ENCODE data around the gene RAF1. TPM values are rescaled to one million over a fixed set of nuclear protein-coding genes. Genes with fewer than 3 reads are reported as not detected.
"Not testable (repeated sequence)": the region's sequence is repeated elsewhere in the genome, so short reads cannot be mapped to it uniquely, and the experiment has no call there.

The RAF1 gene
- total RNA-seq, 1 donor from 2014 or later = 90.3 TPM

GRCh38 chr3:12628813-12629212, 35.1 kb downstream of the RAF1 start:
- Mint-ChIP-seq H3K9me3 (ENCODE audit: unreplicated experiment) (no peaks in the 10 kb centered on the region), H3K4me1 (ENCODE audit: unreplicated experiment) (peaks cover 36% of the 10 kb centered on the region), H3K4me3 (ENCODE audit: unreplicated experiment) (no peak overlapping the region), H3K36me3 (ENCODE audit: unreplicated experiment) (no peaks in the 10 kb centered on the region), H3K27ac (ENCODE audit: unreplicated experiment) (no peak overlapping the region), H3K27me3 (ENCODE audit: unreplicated experiment) (no peaks in the 10 kb centered on the region)
- no peak for TF ChIP-seq CTCF (IDR thresholded peaks at IDR 0.05)
- DNase-seq (ENCODE audit: extremely low spot score, unreplicated experiment) = no peak

- H3K36me3 Mint-ChIP-seq (ENCODE audit: unreplicated experiment) = no peaks in the 10 kb centered on the region
- no peak overlapping the region for H3K27ac Mint-ChIP-seq (ENCODE audit: unreplicated experiment)
- no peak overlapping the region for H3K4me3 Mint-ChIP-seq (ENCODE audit: unreplicated experiment)
- H3K4me1 Mint-ChIP-seq (ENCODE audit: unreplicated experiment) = peaks cover 35% of the 10 kb centered on the region
- H3K9me3 Mint-ChIP-seq (ENCODE audit: unreplicated experiment) = no peaks in the 10 kb centered on the region
- no peak for DNase-seq (ENCODE audit: extremely low spot score, unreplicated experiment)
- no peak for TF ChIP-seq CTCF (IDR thresholded peaks at IDR 0.05)
- no peaks in the 10 kb centered on the region for H3K27me3 Mint-ChIP-seq (ENCODE audit: unreplicated experiment)
Measured at GRCh38 chr3:12627370-12627769, 36.5 kb downstream of the RAF1 start.

- not testable (repeated sequence) for DNase-seq (ENCODE audit: extremely low spot score, unreplicated experiment); H3K4me3 Mint-ChIP-seq (ENCODE audit: unreplicated experiment); H3K9me3 Mint-ChIP-seq (ENCODE audit: unreplicated experiment); H3K36me3 Mint-ChIP-seq (ENCODE audit: unreplicated experiment); H3K27me3 Mint-ChIP-seq (ENCODE audit: unreplicated experiment)
- Mint-ChIP-seq H3K4me1 (ENCODE audit: unreplicated experiment) (peaks cover 48% of the 10 kb centered on the region), H3K27ac (ENCODE audit: unreplicated experiment) (peak overlapping the region; percentile 68)
Measured at GRCh38 chr3:12624964-12625363, 39.0 kb downstream of the RAF1 start.

- Mint-ChIP-seq H3K4me3 (ENCODE audit: unreplicated experiment) (no peak overlapping the region), H3K27me3 (ENCODE audit: unreplicated experiment) (no peaks in the 10 kb centered on the region), H3K9me3 (ENCODE audit: unreplicated experiment) (no peaks in the 10 kb centered on the region), H3K36me3 (ENCODE audit: unreplicated experiment) (no peaks in the 10 kb centered on the region), H3K4me1 (ENCODE audit: unreplicated experiment) (peaks cover 40% of the 10 kb centered on the region), H3K27ac (ENCODE audit: unreplicated experiment) (no peak overlapping the region)
- no peak for DNase-seq (ENCODE audit: extremely low spot score, unreplicated experiment)
- TF ChIP-seq CTCF (IDR thresholded peaks at IDR 0.05) = no peak
Measured at GRCh38 chr3:12624056-12624455, 39.9 kb downstream of the RAF1 start.

- peaks cover 38% of the 10 kb centered on the region for H3K4me1 Mint-ChIP-seq (ENCODE audit: unreplicated experiment)
- no peaks in the 10 kb centered on the region for H3K27me3 Mint-ChIP-seq (ENCODE audit: unreplicated experiment)
- no peaks in the 10 kb centered on the region for H3K36me3 Mint-ChIP-seq (ENCODE audit: unreplicated experiment)
- TF ChIP-seq CTCF (IDR thresholded peaks at IDR 0.05) = no peak
- no peak for DNase-seq (ENCODE audit: extremely low spot score, unreplicated experiment)
- no peak overlapping the region for H3K27ac Mint-ChIP-seq (ENCODE audit: unreplicated experiment)
- H3K9me3 Mint-ChIP-seq (ENCODE audit: unreplicated experiment) = no peaks in the 10 kb centered on the region
- H3K4me3 Mint-ChIP-seq (ENCODE audit: unreplicated experiment) = no peak overlapping the region
Measured at GRCh38 chr3:12622335-12622734, 41.6 kb downstream of the RAF1 start.

GRCh38 chr3:12620729-12621128, 43.2 kb downstream of the RAF1 start:
- no peaks in the 10 kb centered on the region for H3K9me3 Mint-ChIP-seq (ENCODE audit: unreplicated experiment)
- H3K27me3 Mint-ChIP-seq (ENCODE audit: unreplicated experiment) = no peaks in the 10 kb centered on the region
- no peak for TF ChIP-seq CTCF (IDR thresholded peaks at IDR 0.05)
- peaks cover 4% of the 10 kb centered on the region for H3K36me3 Mint-ChIP-seq (ENCODE audit: unreplicated experiment)
- DNase-seq (ENCODE audit: extremely low spot score, unreplicated experiment) = no peak
- H3K4me1 Mint-ChIP-seq (ENCODE audit: unreplicated experiment) = peaks cover 35% of the 10 kb centered on the region
- no peak overlapping the region for H3K4me3 Mint-ChIP-seq (ENCODE audit: unreplicated experiment)
- H3K27ac Mint-ChIP-seq (ENCODE audit: unreplicated experiment) = no peak overlapping the region
